Breast epithelium (tissue), 3 donors: ENCODE data around the gene MYO1B.

ENCODE experiments used
- POLR2A ChIP-seq: fragments of 450-650 bp; IDR thresholded peaks from one replicate; pipeline ENCODE4 v1.6.1; 2016; ENCODE audit warnings: antibody characterized with exemption, mild to moderate bottlenecking, moderate library complexity
- POLR2AphosphoS5 ChIP-seq, 3 donors: sonication (generic); formaldehyde crosslinking; IDR thresholded peaks; one replicate each; pipeline ENCODE4 v1.6.1; 2017; ENCODE audit warnings: antibody characterized with exemption in 3 of 3
- TF ChIP-seq, protein P1 (sequence below), 3 donors: fragments of 450-650 bp; IDR thresholded peaks; one replicate each; pipeline ENCODE4 v1.5.1; 2016 to 2017; ENCODE audit warnings: antibody characterized with exemption in 3 of 3, mild to moderate bottlenecking in 3 of 3, moderate library complexity in 3 of 3

DNA sequence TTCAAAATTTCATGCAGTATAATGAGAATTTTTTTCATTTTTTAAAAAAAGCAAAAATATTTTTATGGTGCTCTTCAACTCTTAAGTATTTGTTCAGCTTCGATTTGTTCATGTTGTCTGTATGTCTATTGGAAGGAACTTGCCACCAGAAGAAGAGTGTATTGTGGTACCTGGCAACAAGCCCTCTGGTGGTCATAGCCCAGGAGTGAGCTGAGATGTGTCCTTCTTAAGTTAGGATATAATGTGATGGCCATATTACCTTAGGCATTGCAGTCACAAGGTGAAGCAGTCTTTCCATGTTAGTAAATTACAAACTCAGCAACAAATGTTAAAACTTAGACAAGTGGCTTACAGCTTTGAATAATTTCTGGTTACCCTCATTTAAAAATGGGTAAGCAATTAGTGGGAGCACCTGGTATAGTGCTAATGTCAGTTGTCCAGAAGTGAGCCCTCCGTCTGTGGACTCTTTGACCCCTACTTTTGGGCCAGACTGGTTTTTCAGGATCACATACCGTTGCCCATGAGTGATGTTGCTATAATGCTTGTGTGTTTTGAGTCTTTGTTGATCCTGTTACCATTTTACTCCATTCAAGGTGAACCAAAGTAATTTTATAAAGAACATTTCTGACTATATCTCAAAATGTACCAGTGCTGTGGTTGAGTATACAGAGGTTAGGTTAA is 57.4 kb downstream of the MYO1B start:
- TF ChIP-seq, protein P1, sequence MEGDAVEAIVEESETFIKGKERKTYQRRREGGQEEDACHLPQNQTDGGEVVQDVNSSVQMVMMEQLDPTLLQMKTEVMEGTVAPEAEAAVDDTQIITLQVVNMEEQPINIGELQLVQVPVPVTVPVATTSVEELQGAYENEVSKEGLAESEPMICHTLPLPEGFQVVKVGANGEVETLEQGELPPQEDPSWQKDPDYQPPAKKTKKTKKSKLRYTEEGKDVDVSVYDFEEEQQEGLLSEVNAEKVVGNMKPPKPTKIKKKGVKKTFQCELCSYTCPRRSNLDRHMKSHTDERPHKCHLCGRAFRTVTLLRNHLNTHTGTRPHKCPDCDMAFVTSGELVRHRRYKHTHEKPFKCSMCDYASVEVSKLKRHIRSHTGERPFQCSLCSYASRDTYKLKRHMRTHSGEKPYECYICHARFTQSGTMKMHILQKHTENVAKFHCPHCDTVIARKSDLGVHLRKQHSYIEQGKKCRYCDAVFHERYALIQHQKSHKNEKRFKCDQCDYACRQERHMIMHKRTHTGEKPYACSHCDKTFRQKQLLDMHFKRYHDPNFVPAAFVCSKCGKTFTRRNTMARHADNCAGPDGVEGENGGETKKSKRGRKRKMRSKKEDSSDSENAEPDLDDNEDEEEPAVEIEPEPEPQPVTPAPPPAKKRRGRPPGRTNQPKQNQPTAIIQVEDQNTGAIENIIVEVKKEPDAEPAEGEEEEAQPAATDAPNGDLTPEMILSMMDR (IDR thresholded peaks at IDR 0.05), result no peak
- TF ChIP-seq POLR2A, result no peak
- TF ChIP-seq POLR2AphosphoS5 (IDR thresholded peaks at IDR 0.05), result no peak
